Hematopoietic multipotent progenitor cell treated with erythropoietin and hydrocortisone succinate and interleukin-3 and kit ligand, for 17 days (in vitro differentiated cells): ENCODE data around the gene CLIC1.

Experiments
- DNase-seq: peaks from one replicate; pipeline ENCODE4 v3.0.0-alpha.2; 2015; ENCODE audit warnings: low spot score

The CLIC1 gene

GRCh38 chr6:31768363-31769257 is 32.3 kb upstream of the CLIC1 start:
- DNase-seq = no peak

- no peak for DNase-seq
These were observed 30.8 kb upstream of the CLIC1 start for GRCh38 chr6:31767096-31767645.

GRCh38 chr6:31765910-31766794 is 29.8 kb upstream of the CLIC1 start:
- DNase-seq = no peak

DNA sequence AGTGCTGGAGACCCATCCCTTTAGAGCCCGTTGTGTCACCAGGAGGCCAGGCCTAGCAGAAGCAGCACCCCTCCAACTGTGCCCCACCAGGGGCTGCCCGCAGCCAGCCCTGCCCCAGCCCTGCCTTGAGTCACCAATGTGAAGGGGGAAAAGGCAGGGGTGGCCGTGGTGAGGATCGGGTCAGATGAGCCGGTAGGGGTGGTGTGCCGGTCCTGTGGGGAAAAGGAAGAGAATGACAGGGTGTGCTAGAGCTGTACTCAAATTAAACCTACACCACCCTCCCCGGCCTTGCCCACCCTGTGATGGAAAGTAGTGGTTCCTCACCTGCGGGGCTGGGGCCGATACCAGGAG is 29.2 kb upstream of the CLIC1 start:
- no peak for DNase-seq

DNA sequence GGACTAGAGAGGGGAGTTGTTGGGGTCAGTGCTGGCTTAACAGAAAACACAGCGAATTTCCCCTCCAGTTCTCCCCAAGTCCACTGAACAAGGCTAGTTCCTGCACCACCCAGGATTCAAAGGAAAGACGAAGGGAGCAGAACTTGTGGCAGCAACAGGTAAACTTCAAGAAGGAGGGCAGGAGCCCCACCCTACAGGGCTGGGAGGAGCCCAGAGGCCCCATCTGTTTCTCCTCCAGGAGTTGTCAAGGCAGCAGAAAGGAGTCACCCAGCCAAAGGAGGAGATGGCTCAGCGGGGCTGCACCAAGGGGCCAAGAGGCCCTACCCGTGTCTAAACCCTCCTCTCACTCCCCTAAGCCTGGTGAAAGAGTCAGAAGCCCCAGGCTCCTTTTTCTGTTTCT is 27.9 kb upstream of the CLIC1 start:
- DNase-seq = no peak

DNA sequence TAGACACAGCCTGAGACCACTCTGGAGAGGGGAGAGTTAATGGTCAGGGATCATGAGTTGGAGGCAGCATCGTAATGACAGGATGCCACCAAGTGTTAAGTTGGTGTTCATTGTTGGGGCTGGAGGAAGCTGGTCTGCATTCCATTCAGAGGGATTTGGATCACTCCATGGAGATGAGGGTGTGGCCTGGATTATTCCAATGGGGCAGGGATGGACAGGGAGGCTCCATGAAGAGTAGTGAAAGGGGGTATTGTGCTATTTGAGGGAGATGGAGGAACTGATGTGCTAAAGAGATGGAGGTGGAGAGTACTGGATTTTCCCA is 27.2 kb upstream of the CLIC1 start:
- DNase-seq = no peak

DNA sequence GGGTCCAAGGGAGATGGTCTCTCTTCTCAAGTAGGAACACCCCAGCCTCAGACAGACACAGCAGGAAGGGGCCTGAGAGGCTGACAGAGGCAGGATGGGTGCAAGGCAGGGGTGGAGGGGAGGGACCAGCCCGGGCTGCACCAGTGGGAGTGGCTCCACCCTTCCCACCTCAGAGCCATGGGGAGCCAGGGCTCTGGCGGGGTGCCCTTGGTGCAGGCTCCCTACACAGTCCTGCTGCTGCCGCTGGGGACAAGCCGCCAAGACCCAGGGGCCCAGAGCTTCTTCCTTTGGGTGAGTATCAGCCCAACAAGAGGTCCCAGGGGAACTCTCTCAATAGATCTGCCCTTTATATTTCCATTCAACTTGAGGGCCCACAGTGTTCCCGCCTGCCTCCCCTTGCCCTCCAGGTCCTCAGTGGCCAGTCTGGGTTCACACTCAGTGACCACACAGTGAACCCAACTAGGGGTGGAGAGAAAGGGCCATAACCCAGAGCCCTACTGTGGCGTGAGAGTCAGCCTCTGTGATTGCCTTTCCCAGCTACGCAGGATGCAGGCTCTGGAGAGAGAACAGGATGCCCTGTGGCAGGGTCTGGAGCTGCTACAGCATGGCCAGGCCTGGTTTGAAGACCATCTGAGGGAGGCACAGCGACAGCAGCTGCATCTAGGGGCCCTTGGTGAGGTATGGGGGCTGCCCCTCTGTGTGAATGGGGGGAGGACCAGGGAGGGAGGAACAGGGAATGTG is 26.7 kb upstream of the CLIC1 start:
- no peak for DNase-seq

- no peak for DNase-seq
These were observed 26.0 kb upstream of the CLIC1 start, which contains the start of gene SAPCD1 for GRCh38 chr6:31762356-31762755. SAPCD1 (plus strand) TSS chr6:31762656; CDS start chr6:31763055, 399 bp downstream.

GRCh38 chr6:31761343-31761742 is 25.0 kb upstream of the CLIC1 start:
- no peak for DNase-seq

DNA sequence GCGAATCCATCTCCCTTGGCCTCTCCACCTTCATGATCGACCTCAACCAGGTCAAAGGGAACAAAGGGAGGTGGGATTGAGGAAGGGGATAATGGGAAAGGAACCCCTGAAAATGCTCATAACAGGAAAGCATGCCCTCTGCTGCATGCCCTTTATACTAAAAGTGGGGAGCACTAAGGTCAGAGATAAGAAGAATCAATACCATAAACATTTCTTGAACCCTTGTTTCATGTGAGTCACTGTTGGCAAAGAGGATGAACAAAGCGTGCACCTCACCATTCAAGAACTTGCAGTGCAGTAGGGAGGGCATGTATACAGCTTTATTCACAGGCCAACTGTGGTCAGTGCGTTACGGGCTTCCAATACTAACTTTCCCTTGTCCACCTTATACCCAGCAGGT is 24.5 kb upstream of the CLIC1 start:
- no peak for DNase-seq

DNA sequence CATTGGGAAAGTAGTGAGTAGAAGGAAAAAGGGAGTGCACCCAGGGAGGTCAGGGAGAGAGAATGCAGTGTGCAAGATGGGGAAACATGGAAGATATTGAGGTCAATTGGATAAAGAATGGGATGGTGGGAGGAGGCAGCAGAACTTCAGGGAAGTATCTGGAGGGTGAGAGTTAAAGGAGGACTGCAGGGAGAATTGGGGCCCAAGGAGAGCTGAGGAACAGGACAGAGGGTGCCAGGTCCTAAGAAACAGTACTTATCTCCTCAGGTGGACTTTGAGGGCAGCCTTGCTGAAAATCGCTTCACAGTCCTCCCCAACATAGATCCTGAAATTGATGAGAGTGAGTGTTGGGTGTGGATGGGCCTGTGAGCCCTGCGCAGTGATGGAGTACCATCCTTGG is 22.0 kb upstream of the CLIC1 start:
- DNase-seq = no peak

DNA sequence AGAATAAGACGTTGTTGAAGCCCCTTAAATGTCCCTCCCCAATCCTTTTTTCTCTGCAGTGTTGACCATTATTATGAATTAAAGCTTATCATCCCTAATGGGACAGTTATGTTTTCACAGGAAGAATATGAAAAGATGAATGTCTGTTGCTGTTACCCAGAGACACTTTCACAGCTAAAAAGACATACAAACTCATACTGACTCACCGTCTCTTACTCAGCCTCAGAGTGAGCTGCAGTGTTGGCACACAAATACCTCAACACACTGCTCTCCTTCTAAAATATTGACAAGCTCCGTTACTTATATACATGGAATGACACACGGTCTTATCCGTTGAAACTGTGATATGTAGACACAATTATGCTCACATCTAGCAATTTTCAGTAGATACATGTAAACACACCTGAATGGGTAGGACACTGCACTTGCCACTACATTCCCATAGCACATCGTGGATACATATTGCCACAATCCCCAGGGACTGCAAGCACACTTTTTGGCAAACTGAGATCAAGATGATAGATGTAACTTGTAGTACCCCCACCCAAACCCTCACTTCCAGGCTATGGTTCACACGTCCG is 16.5 kb upstream of the CLIC1 start:
- no peak for DNase-seq

- no peak for DNase-seq
These were observed 14.2 kb upstream of the CLIC1 start for GRCh38 chr6:31750411-31751022.

- no peak for DNase-seq
These were observed 13.1 kb upstream of the CLIC1 start for GRCh38 chr6:31749301-31750036.

- no peak for DNase-seq
These were observed 8.1 kb upstream of the CLIC1 start for GRCh38 chr6:31744422-31744821.

DNA sequence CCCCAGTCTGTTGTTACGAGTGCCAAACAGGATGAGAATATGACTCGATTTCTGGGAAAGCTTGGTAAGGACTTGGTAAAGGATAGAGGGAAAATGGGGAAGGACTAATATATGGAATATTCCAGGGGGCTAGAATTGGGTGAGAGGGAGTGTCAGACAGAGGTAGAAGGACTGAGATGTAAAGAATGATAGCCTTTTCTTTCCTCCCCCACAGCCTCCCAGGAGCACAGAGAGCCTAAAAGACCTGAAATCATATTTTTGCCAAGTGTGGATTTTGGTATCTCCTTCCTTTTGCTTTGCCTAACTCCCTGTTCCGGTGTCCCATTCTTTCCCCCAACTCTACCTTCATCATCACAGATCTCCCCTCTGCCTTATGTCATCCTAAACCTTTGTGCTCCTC is 6.6 kb upstream of the CLIC1 start:
- no peak for DNase-seq

DNA sequence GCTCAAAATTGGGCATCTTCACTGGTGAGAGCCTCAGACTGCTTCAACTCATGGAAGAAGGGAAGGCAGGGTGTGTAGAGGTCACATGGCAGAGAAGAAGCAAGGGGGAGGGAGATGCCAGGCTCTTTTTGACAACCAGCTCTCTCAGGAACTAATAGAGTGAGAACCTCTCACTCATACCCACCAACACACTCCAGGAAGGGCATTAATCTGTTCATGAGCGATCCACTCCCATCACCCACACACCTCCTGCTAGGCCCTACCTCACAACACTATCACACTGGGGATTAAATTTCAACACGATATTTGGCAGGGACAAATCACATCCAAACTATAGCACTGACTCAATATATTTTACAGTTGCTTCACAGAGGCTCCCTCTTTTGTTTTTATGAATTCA is 5.5 kb upstream of the CLIC1 start:
- no peak for DNase-seq

GRCh38 chr6:31740397-31741223 is 4.3 kb upstream of the CLIC1 start:
- DNase-seq = no peak

DNA sequence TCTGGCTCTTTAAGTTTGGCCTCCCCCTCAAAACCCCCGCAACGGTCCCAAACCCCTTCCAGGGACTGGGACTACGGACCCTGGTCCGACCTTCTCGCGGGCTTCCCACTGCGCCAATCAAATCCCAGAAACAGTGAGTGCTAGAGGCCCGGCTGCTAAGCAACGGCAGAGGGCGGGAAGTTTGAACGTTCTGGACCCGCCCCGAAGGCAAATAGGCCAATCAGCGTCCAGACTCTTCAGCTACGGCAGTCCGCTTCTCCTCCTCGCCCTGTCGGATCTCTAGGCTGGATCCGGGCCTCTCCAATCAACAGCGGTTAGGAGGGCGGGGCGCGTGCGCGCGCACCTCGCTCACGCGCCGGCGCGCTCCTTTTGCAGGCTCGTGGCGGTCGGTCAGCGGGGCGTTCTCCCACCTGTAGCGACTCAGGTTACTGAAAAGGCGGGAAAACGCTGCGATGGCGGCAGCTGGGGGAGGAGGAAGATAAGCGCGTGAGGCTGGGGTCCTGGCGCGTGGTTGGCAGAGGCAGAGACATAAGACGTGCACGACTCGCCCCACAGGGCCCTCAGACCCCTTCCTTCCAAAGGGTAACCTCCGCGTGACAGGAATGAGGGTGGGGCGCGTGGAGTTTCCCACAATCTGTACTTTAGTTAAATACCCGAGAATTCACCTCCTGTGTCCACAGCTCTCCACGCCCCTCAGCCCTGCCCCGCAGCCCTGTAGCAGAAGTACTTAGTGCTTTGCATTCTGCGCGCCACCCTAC is 3.5 kb upstream of the CLIC1 start, which contains the start of gene MSH5:
Gene MSH5, plus strand, starts transcription at position 367 of the 758 bp plus-strand sequence. CDS start 462 bp downstream, outside the sequence.
- peak; percentile 98 for DNase-seq
